ENCODE measurements around the gene HPS5.

GRCh38 chr11:18358646-18359045 lies 36.7 kb upstream of the HPS5 start:
- TF ChIP-seq EZH2 (IDR thresholded peaks at IDR 0.05; ENCODE audit: borderline replicate concordance, low read depth, low read length, poor library complexity, severe bottlenecking) (no peak), CTCF (conservative IDR thresholded peaks at IDR 0.05; ENCODE audit: low read depth, low read length) (no peak)
